ENCODE data around the gene GCG. TPM values are rescaled to one million over a fixed set of nuclear protein-coding genes. Genes with fewer than 3 reads are reported as not detected.
A peak's percentile ranks its signal among the peaks of the same experiment; 100 is the strongest.

The GCG gene
- polyA plus RNA-seq, 4 donors = 4.1 to 236 (median 14.1) TPM

DNA sequence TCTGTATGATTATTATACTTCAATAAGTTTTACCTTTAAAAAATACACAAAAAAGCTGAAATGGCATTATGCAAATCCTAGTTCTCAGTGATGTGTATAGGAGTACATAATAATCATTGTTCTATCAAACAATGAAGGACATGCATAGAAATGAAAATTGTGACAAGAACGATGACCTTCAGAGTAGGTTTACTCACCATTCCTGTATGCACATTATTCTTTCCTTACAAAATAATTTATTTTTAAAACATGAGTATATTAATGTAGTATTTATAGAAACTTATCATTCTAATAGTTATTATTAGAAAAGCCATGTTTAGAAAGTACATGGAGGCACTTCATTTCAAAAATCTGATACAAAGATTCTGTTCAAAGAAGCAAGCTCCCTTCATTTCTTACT, 45.3 kb downstream of the GCG start:
- WGBS, 3 donors = 83 to 91% (median 88%) methylated on average over 1 of the region's 1 CpG
- H3K4me1 ChIP-seq (ENCODE audit: control insufficient read depth in 3 of 3, insufficient read depth in 2 of 3, low read depth in 1 of 3, low read length in 2 of 3) = peaks cover 0 to 6% (median 0%) of the 10 kb centered on the region in 3 donors
- no peaks in the 10 kb centered on the region for H3K27me3 ChIP-seq (ENCODE audit: control insufficient read depth in 3 of 3, insufficient read depth in 3 of 3, low read length in 3 of 3)
- no peak overlapping the region for H3K27ac ChIP-seq (ENCODE audit: low read depth in 1 of 3, low read length in 2 of 3)
- no peaks in the 10 kb centered on the region for H3K36me3 ChIP-seq (ENCODE audit: control insufficient read depth in 3 of 3, insufficient read depth in 2 of 3, low read depth in 1 of 3, low read length in 3 of 3)
- no peak for DNase-seq
- no peaks in the 10 kb centered on the region for H3K9me3 ChIP-seq (ENCODE audit: control insufficient read depth in 2 of 2, insufficient read depth in 1 of 2, low read depth in 1 of 2, low read length in 1 of 2)
- H3K4me3 ChIP-seq (ENCODE audit: low read depth in 1 of 3, low read length in 3 of 3) = no peak overlapping the region
- FAIRE-seq = no peak

DNA sequence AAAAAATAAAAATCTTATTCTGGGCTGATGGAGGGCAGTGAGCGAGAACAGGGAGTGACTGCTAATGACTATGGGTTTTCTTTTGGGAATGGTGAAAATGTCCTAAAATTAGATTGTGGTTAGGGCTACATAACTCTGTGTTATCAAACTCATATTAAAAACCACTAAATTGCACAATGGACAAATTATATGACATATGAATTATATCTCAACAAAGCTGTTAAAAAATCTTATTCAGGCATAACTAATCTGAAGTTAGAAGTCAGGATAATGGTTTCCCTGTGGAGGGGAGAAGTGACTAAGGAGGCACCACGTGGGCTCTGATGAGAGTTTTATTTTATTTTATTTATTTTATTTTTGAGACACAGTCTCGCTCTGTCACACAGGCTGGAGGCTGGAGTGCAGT, 45.9 kb downstream of the GCG start:
- H3K27me3 ChIP-seq (ENCODE audit: control insufficient read depth in 3 of 3, insufficient read depth in 3 of 3, low read length in 3 of 3) = no peaks in the 10 kb centered on the region
- H3K4me3 ChIP-seq (ENCODE audit: low read depth in 1 of 3, low read length in 3 of 3) = no peak overlapping the region
- FAIRE-seq (no peak), DNase-seq (no peak)
- H3K9me3 ChIP-seq (ENCODE audit: control insufficient read depth in 2 of 2, insufficient read depth in 1 of 2, low read depth in 1 of 2, low read length in 1 of 2) = no peaks in the 10 kb centered on the region
- 72 to 83% (median 83%) methylated on average over 3 of the region's 3 CpGs for WGBS, 3 donors
- peaks cover 0 to 6% (median 0%) of the 10 kb centered on the region in 3 donors for H3K4me1 ChIP-seq (ENCODE audit: control insufficient read depth in 3 of 3, insufficient read depth in 2 of 3, low read depth in 1 of 3, low read length in 2 of 3)
- no peak overlapping the region for H3K27ac ChIP-seq (ENCODE audit: low read depth in 1 of 3, low read length in 2 of 3)
- H3K36me3 ChIP-seq (ENCODE audit: control insufficient read depth in 3 of 3, insufficient read depth in 2 of 3, low read depth in 1 of 3, low read length in 3 of 3) = no peaks in the 10 kb centered on the region

DNA sequence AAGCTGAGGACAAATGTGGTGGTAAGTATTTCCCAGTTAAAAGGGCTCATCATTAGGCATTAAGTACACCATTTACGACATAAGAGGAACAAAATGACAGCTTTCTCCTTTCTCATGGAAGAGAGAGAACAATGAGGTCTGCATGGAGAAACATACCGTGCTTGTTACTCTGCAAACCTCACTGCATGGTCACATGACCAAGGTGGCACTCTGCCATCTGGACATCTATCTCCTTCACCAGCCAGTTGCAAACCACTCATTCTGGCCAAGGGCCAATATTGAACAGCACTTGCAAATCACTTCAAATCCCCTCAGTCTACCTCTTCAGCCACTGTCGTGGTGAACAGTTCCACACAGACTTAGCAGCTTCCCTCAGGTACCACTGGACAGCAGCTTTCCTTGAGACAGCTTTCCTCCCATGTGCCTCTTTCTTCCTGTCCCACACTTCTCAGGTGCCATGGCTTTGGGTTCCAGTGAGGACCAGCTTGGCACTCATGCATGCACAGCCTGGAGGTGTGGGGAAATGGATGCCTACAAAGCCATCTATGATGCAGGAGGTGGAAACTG, 48.5 kb downstream of the GCG start:
- no peak overlapping the region for H3K27ac ChIP-seq (ENCODE audit: low read depth in 1 of 3, low read length in 2 of 3)
- H3K27me3 ChIP-seq (ENCODE audit: control insufficient read depth in 3 of 3, insufficient read depth in 3 of 3, low read length in 3 of 3) = no peaks in the 10 kb centered on the region
- no peaks in the 10 kb centered on the region for H3K9me3 ChIP-seq (ENCODE audit: control insufficient read depth in 2 of 2, insufficient read depth in 1 of 2, low read depth in 1 of 2, low read length in 1 of 2)
- 63 to 78% (median 69%) methylated on average over 3 of the region's 3 CpGs for WGBS, 3 donors
- FAIRE-seq (no peak), DNase-seq (no peak)
- H3K36me3 ChIP-seq (ENCODE audit: control insufficient read depth in 3 of 3, insufficient read depth in 2 of 3, low read depth in 1 of 3, low read length in 3 of 3) = no peaks in the 10 kb centered on the region
- peaks cover 0 to 6% (median 0%) of the 10 kb centered on the region in 3 donors for H3K4me1 ChIP-seq (ENCODE audit: control insufficient read depth in 3 of 3, insufficient read depth in 2 of 3, low read depth in 1 of 3, low read length in 2 of 3)
- H3K4me3 ChIP-seq (ENCODE audit: low read depth in 1 of 3, low read length in 3 of 3) = no peak overlapping the region

DNA sequence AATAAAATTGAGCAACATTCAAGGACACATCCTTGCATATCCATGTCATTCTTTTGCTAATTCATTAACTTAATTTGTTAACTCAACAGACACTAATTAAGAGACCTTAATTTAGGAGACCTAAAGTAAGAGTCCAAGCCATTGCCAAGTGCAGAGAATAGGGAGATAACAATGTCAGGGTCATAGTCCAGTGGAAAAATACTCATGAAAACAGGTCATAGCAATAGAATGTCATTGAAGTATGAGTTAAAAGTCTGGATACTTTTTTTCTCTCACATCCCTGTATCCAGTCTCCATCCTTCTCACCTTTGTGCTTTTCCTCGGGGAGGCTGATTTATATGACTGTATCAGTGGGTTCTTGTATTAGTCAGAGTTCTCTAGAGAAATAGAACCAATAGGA, 51.5 kb downstream of the GCG start:
- Histone ChIP-seq H3K27ac (ENCODE audit: low read depth in 1 of 3, low read length in 2 of 3) (no peak overlapping the region), H3K27me3 (ENCODE audit: control insufficient read depth in 3 of 3, insufficient read depth in 3 of 3, low read length in 3 of 3) (no peaks in the 10 kb centered on the region), H3K36me3 (ENCODE audit: control insufficient read depth in 3 of 3, insufficient read depth in 2 of 3, low read depth in 1 of 3, low read length in 3 of 3) (no peaks in the 10 kb centered on the region), H3K9me3 (ENCODE audit: control insufficient read depth in 2 of 2, insufficient read depth in 1 of 2, low read depth in 1 of 2, low read length in 1 of 2) (no peaks in the 10 kb centered on the region), H3K4me1 (ENCODE audit: control insufficient read depth in 3 of 3, insufficient read depth in 2 of 3, low read depth in 1 of 3, low read length in 2 of 3) (no peaks in the 10 kb centered on the region), H3K4me3 (ENCODE audit: low read depth in 1 of 3, low read length in 3 of 3) (no peak overlapping the region)
- no peak for FAIRE-seq
- peak; percentile 65 to 72 for DNase-seq
- WGBS, 3 donors = 6 to 20% (median 18%) methylated on average over 1 of the region's 1 CpG

DNA sequence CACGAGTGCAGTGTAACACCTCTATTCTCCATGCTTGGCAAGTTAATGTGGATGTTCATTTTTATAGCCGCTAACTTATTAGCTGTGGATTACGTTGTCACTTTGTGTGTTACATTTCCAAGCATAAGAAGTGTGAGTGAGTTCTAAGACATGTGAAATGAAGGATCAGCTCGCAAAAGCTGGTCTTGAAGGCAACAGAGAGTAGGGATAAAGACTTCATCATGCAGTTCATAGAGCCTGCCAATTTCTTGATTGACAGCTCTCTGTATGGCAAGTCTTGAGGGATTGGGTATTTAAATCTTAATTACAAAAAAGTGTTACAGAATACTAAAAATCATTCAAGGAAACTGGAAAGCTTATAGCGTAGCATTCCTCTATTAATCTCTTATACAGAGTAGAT, 52.2 kb downstream of the GCG start:
- no peak overlapping the region for H3K4me3 ChIP-seq (ENCODE audit: low read depth in 1 of 3, low read length in 3 of 3)
- no peak overlapping the region for H3K27ac ChIP-seq (ENCODE audit: low read depth in 1 of 3, low read length in 2 of 3)
- FAIRE-seq (no peak), DNase-seq (no peak)
- no peaks in the 10 kb centered on the region for H3K9me3 ChIP-seq (ENCODE audit: control insufficient read depth in 2 of 2, insufficient read depth in 1 of 2, low read depth in 1 of 2, low read length in 1 of 2)
- H3K27me3 ChIP-seq (ENCODE audit: control insufficient read depth in 3 of 3, insufficient read depth in 3 of 3, low read length in 3 of 3) = no peaks in the 10 kb centered on the region
- 94 to 99% (median 95%) methylated on average over 5 of the region's 5 CpGs for WGBS, 3 donors
- no peaks in the 10 kb centered on the region for H3K36me3 ChIP-seq (ENCODE audit: control insufficient read depth in 3 of 3, insufficient read depth in 2 of 3, low read depth in 1 of 3, low read length in 3 of 3)
- no peaks in the 10 kb centered on the region for H3K4me1 ChIP-seq (ENCODE audit: control insufficient read depth in 3 of 3, insufficient read depth in 2 of 3, low read depth in 1 of 3, low read length in 2 of 3)

Other genes with a start within 250 kb of the GCG start
- 100 to 1,000 TPM in 1 of 4 donors, 10 to 100 TPM in 3; 35.8 to 253 (median 52.0) TPM for gene DPP4, start 78.0 kb downstream of the GCG start, polyA plus RNA-seq
- gene FAP, start 91.2 kb upstream of the GCG start, polyA plus RNA-seq = 1 to 10 TPM in 1 of 4 donors, under 1 TPM in 1, not detected in 2; 0.78 to 2.3 TPM
- gene IFIH1, start 166.4 kb upstream of the GCG start, polyA plus RNA-seq = 10 to 100 TPM; 11.9 to 20.8 (median 18.6) TPM
- gene GCA, start 191.9 kb upstream of the GCG start, polyA plus RNA-seq = 10 to 100 TPM; 16.1 to 36.9 (median 24.1) TPM

Measured in small intestine (tissue), 7 donors.